GM21529 (cell line): ENCODE results near the gene TASOR2.

Experiments
- ATAC-seq: cut with Tn5 transposase; IDR thresholded peaks from one replicate; pipeline ENCODE4 v1.9.1; 2021; ENCODE audit not compliant: unreplicated experiment

TASOR2 gene

DNA sequence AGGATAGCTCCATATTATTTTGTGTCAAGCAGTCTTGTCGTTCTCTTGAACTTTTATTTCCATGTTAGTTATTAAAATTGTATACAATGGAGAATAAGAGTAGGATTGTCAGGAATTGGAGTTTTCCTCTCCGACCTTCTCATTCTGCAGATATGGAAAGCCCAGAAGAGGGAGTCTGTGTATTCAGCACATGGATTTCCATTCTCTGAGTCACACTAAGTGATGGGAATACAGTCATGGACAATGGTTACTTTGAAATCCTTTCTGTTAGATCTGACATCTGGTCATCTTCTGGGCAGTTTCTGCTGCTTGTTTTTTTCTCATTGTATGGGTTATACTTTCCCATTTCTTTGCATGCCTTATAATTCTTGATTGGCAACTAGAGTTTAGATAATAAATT, 5.0 kb upstream of the TASOR2 start:
- ATAC-seq = no peak

DNA sequence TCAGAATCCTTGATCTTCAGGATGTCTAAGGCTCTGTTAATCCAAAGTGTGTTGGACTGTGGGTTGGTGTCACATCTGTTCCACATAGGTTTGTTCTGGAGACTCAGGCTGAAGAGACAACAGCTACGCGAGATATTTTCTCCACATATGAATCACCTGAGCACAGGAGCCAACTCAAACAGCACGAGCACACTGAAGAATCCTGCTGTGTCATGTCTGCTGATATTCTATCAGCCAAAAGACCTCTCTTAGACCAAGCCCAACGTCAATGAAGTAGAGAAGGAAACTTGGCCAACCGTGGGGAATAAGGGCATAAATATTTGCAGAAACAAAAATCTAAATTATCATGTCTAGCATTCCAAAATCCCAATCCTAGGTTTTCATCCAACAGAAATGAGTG, 2.7 kb upstream of the TASOR2 start:
- no peak for ATAC-seq

DNA sequence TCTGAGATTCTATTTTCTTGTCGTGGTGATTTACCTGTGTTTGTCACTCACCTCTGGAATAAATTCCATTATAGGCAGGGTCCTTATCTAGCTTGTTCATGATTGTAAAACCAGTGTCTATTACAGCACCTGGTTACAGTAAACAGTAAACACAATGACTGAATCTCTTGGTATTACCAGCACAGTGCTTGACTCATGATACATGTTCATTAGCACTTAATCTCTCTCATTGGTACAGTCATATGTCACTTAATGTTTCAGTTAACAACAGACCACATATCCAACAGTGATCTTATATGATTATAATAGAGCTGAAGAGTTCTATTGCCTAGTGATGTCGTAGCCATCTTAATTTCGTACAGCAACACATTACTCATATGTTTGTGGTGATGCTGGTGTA, 1.6 kb upstream of the TASOR2 start:
- ATAC-seq = no peak

GRCh38 chr10:5684971-5685763, 529 bp downstream of the TASOR2 start:
- peak; percentile 49 for ATAC-seq

DNA sequence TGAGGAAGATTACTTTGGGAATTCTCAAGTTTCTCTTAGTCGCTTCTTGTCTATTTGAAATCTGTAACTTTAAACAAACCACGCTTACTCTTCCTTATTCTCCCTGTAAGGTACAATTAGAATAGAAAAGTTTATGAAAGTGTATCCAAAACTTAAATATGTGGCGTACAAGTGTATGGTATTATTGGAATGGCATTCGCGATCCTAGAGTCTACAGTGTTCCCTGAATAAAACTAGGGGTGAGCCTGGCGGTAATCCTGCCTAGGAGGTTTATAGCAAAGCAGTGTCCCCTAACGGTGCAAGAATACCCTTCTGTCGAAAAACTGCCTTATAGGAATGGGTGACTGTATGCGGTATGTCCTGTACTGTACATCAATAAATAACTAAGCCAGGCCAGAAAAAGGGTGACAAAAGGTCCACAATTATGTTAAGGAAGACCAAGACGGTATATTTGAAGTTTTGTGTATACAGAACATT, 1.2 kb downstream of the TASOR2 start:
- no peak for ATAC-seq

GRCh38 chr10:5688587-5688986, 3.9 kb downstream of the TASOR2 start:
- ATAC-seq = no peak

DNA sequence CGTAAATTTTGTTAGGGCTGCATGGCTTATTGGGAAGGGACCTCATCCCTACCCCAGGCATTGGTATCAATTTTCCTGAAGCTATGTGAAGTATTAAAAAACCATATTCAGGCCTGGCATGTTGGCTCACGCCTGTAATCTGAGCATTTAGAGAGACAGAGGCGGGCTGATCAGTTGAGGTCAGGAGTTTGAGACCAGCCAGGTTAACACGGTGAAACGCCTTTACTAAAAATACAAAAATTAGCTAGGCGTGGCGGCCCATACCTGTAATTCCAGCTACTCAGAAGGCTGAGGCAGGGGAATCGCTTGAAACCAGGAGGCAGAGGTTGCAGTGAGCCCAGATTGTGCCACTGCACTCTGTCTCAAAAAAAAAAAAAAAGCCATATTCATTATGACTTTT, 7.1 kb downstream of the TASOR2 start:
- no peak for ATAC-seq

- peak; percentile 77 for ATAC-seq
Observed at GRCh38 chr10:5692461-5693358, 8.1 kb downstream of the TASOR2 start.

DNA sequence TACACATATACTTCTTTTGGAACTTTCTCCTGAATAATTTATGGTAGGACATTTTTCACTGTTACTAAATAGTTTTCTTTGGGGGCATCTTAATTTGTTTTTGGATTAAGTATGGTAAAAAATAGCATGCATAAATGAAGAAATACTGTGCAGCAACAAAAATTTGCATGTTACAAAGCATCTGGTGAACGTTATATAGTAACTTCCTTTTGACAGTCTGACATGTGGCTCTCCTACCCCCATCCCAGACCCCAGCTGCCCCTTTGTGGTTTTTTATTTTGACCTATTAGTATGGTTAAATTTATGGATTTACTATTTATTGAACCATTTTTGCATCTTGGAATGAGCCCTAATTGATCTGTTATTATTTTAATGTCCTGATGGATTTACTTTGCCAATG, 9.9 kb downstream of the TASOR2 start:
- ATAC-seq = no peak

DNA sequence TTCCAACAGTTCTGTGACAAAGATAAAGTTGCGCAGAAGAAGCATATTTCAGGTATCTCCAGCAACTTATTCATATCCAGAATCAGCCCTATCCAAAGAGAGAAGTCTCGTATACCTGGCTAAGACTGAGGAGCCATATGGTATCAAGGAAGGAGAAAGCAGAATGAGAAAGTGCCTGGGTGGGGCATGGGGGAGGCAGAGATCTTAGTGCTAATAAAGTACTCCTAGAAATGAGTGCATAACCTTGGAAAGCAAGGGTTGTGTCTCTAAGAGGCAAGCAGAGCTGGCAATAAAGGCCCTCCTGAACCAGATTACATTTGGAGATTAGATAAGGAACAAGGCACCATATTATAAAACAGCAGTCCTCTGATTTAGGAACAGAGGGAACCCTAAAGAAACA, 12.7 kb downstream of the TASOR2 start:
- ATAC-seq = no peak

- no peak for ATAC-seq
Observed at GRCh38 chr10:5698062-5698461, 13.4 kb downstream of the TASOR2 start.

GRCh38 chr10:5708356-5708755, 23.7 kb downstream of the TASOR2 start:
- no peak for ATAC-seq

- ATAC-seq = no peak
Observed at GRCh38 chr10:5709865-5710264, 25.2 kb downstream of the TASOR2 start.

GRCh38 chr10:5710859-5711258, 26.2 kb downstream of the TASOR2 start:
- ATAC-seq = no peak

DNA sequence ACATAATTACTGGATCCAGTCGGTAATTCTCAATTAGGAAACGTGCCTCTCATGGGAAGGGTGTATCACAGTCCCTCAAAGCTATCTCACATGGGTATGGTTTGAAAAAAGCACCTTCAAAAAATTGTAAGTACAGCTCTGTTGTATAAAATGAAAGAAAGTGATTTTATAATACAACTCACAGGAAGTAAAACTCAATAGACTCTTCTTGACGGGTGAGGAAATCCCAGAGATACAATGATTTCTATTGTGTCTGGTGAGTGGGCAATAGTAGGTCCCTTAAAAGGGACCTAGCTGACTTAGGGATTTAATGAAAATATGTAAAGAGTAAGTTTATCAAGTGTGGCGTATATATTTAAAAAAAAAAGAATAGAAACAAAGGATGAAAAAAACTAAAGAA, 27.0 kb downstream of the TASOR2 start:
- ATAC-seq = no peak

- no peak for ATAC-seq
Observed at GRCh38 chr10:5719546-5719945, 34.9 kb downstream of the TASOR2 start.

DNA sequence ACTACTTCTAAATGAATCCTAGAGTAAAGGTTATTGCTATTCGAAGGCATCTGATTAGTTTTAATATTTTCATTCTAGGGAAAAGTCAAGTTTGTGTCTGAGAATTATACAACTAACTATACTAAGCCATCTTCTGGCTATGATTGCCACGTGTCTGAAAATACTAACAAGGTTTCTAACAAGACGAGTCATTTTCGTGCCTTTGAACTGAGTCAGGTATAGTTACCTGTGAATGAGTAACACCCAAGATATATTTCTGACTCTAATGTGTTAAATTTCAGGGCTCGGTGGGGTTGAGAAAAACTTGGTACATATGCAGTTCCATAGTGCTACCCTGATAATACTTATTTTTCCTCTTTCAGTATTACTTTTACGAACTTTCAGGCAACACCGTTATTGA, 35.5 kb downstream of the TASOR2 start:
- no peak for ATAC-seq

- ATAC-seq = no peak
Observed at GRCh38 chr10:5723692-5724091, 39.1 kb downstream of the TASOR2 start.

- no peak for ATAC-seq
Observed at GRCh38 chr10:5730766-5731165, 46.1 kb downstream of the TASOR2 start.

GRCh38 chr10:5731559-5731958, 46.9 kb downstream of the TASOR2 start:
- no peak for ATAC-seq

DNA sequence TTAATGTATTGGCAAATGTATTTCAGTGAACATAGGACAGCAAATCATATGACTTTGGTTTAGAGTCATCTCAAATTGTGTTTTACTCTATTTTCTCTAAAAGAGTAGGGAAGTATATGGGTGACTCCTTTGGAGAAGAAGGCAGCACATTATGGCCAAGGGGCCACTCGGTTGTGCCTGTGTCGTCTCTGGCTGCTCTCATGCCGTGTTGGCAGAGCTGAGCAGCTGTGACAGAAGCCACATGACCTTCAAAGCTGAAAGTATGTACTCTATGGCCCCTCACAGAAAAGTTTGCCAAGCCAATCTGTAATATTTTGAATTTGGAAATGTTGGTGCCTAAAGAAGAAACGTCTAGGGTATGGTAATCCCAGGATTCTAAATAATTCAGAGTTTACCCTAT, 47.5 kb downstream of the TASOR2 start:
- ATAC-seq = no peak
